HG03159 (cell line): Measurements from ENCODE around the gene ARNT2.

Experiments used
- ATAC-seq: cut with Tn5 transposase; IDR thresholded peaks from one replicate; pipeline ENCODE4 v1.9.1; 2021; ENCODE audit warnings: mild to moderate bottlenecking, moderate library complexity; ENCODE audit not compliant: unreplicated experiment

Gene ARNT2

DNA sequence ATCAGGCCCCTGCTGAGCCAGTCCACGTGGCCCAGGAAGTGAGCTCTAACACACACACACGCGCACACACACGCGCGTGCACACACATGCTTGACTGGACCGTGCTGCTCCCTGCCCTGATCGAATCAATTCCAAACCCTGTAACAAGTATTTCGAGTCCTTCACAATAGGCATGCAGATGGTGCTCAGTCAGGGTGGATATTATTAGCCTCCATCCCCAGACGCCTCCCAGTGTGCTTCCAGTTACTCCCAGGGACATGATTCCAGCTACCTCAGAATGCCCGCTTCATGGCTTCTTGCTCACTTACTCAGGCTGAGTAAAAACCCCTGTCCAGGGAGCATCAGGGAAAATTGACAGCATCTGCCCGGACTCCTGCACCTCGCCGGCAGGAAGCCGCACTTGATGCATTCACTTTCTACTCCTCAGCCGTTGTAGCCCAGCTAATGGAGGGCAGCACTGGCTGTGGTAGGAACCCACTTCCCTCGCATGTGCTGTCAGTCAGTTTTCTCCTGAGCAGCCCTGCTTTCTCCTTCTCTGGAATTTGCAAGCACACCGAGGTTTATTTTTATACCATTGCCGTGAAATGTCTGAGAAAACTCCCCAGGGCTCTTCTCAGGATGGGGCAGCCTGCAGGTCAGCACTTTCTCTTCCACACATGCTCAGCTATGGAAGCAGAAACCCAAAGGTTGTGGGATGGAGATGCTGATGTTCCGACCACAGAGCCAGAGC lies 164.9 kb downstream of the ARNT2 start:
- no peak for ATAC-seq

DNA sequence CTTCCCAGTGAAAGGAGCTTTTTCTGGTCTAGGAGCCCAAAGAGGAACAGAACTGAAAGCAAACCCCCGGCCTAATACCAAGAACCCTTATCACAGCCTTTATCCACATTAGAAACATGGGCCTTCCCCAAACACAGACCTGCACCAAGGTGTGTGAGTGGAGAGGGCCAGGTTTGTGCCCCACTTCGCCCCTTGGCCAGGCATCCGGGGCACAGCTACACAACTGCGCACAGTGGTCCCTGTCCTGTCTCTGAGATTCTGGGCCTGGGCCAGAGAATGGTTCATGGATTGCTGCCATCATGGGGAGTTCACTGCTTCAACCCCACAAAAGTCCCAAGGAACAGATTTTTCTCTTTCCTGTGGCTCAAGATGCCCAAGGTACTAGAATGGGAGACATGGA lies 165.5 kb downstream of the ARNT2 start:
- ATAC-seq, result no peak

DNA sequence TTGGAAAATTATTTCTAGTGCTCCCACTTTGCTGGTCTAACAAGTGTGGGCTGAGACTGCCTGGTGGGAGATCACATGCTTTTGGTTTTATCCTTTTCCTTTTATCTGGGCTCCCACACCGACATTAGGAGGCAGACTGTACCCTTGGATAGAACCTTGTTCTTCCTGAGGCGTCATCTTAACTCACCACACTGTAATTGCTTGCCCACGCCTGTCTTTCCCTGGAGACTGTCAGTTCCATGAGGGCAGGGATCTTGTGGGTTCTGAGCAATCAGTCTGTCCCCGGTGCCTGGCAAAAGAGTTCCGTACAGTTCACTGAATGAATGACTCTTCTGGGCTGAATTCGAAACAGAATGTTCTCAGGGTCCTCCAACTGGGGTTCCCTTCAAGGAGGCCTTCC lies 166.4 kb downstream of the ARNT2 start:
- ATAC-seq, result no peak

DNA sequence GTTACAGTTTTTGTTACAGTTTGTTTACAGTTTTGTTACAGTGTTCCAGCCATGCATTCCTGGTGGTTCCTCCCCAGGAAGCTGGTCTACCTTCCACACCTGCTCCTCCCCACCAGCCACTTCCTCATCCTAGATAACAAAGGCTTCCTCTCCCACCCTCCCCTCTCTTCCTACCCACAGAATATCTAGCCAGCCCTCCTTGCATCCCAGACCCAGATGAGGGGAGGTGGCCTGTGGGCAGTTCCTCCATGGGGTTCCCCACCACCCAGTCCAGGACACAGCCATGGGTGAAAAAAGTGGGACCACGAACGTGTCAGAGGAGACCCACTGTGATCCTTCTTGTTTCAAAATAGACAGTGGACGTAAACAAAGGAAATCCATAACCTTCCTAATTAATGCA lies 168.2 kb downstream of the ARNT2 start:
- ATAC-seq, result no peak

- no peak for ATAC-seq
These were observed 169.4 kb downstream of the ARNT2 start for GRCh38 chr15:80573606-80574005.

DNA sequence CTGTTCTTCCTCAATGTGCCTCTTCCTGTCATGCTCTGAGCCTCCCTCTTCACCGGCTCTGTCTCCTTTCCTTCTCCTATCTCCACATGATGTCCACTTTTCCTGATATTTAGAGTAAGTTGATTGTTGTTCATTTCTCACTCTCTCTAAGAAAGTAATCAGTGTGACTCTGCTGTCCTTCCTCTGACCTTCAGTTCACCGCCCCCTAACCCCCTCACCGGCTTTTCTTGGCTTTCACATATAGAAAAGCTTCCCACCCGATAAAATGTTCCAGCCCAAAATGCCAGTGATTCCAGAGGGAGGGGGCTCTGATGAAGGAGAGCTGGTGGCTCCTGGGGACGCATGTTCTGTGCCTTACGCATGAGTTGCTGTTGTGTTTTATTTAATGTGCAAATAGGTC lies 170.4 kb downstream of the ARNT2 start:
- ATAC-seq, result no peak

GRCh38 chr15:80576519-80577090 lies 172.4 kb downstream of the ARNT2 start:
- ATAC-seq, result no peak

GRCh38 chr15:80577552-80578205 lies 173.5 kb downstream of the ARNT2 start:
- ATAC-seq, result no peak

DNA sequence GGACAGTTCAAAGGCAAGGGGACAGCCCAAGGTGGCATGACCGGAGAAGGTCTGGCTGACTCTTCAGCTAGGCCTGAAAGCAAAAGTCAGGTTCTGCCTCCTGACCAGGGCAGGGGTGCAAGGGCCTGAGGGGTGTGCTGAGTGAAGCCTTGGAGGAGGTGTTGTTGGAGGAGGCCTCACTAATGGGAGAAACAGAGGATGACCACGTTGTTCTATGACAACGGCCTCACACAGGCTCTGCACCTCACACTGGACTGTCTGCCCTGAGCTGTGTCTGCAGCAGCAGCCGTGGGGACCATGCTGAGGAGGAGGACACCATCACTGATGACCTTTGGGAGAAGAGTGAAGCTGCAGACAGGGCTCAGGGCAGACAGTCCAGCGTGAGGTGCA lies 174.0 kb downstream of the ARNT2 start:
- no peak for ATAC-seq

DNA sequence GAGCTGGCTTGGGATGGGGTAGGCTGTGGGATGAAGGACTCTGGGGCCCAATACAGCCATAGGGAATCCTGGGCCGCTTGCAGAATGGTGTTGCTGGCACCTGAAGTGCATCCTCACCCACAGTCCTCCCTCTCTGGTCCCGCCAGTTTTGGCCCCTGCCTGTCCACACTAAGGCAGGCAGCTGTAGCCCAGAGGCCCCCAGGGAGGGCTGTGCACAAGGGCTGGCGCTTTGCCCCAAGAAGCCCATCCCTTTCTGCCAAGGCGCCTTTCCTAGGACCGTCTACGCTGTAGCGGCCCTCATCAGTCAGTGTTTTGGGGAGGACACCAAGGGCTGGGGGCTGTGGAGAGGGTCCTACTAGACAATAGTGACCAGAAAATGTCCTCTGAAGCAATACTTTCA lies 174.7 kb downstream of the ARNT2 start:
- no peak for ATAC-seq

GRCh38 chr15:80579611-80580010 lies 175.4 kb downstream of the ARNT2 start:
- no peak for ATAC-seq

- no peak for ATAC-seq
These were observed 175.9 kb downstream of the ARNT2 start for GRCh38 chr15:80580106-80580505.

DNA sequence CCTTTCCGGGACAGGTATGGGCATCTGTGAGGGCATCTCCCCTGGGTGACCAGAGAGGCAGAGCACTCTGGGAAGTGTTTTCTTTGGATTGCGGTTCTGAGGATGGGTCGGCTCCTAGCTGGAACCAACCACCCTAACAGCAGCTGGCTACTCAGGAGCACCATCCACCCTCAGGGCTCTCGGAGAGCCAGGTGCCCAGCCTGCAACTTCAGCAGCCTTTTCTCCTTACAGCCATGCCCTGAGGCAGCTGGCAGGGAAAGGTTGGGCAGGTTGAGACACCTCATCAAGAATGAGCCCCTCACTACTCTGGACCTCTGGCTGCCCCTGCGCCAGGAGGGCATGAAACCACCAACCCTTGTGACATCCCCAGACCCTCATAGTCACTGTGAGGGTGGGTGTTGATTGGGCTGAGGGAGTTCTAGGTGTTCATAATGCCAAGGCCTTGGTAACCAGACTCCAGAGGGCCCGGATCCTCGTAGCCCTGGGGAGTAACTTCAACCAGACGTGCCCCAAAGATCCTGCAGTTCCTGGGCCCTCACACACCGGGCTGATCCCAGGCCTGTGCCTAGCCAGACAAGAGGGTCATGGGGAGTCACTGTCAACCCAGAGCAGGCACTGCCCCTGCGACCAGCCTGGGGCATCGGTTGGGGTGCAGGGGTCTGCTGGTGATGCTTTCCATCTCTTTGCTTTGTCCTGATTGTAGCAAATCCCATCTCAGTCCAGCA lies 176.5 kb downstream of the ARNT2 start:
- no peak for ATAC-seq

DNA sequence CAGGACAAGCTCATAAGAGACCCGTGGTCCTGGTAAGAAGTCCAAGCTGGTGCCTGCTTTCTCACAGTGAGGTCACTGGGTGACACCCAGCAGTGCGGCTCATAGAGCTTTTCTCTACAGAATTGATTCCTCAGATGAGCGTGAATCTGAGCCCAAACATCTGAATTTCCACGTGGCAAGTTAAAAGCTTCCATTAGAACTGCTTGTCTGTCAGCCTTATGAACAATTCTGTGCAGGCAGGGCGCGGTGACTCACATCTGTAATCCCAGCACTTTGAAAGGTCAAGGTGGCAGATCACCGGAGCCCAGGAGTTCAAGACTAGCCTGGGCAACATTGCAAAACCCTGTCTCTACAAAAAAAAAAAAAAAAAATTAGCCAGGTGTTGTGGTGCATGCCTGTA lies 177.8 kb downstream of the ARNT2 start:
- ATAC-seq, result no peak

DNA sequence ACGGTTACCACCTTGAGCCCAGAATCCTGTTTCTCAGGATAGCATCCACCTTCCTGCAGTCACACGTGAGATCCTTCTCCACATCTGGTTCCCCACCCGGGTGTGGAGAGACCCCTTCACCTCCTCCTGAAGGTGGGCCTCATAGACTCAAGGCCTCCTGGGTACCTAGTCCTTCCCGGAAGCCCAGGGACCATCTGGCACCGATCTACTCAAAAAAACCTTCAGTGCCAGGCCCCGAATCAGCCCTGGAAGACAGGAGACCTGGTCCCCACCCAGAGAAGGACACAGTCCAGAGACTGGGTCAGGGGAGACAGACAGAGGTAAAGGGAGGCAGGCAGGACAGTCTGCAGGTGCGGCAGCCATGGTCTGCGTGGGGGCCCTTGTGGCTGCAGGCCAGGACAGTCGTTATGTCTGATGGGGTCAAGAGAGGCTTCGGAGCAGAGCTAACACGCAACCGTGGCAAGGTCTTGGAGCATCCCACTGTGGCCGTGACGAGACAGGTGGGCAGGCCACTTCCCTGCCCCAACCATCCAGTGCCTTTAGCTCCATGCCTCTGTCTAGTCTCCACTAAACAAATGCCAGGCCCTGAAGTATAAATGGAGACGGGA lies 178.7 kb downstream of the ARNT2 start:
- no peak for ATAC-seq

DNA sequence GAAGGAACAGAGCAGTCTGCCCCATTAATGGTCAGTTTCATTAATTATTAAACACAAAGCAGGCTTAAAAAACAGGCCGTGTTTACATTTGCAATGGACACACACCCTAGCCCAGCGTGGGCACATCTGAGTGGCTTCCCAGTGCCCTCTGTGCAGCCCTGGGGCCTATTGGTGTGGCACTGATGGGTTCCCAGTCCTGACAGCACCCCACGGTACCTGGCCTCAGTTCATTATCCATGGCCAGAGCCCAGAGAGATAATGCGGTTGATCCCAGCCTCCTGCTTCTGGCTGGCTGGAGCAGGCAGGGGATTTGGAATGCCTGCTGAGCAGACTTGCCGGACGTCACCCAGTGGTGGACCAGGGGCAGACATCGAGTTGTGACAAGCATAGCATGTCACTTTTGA lies 180.4 kb downstream of the ARNT2 start:
- no peak for ATAC-seq

DNA sequence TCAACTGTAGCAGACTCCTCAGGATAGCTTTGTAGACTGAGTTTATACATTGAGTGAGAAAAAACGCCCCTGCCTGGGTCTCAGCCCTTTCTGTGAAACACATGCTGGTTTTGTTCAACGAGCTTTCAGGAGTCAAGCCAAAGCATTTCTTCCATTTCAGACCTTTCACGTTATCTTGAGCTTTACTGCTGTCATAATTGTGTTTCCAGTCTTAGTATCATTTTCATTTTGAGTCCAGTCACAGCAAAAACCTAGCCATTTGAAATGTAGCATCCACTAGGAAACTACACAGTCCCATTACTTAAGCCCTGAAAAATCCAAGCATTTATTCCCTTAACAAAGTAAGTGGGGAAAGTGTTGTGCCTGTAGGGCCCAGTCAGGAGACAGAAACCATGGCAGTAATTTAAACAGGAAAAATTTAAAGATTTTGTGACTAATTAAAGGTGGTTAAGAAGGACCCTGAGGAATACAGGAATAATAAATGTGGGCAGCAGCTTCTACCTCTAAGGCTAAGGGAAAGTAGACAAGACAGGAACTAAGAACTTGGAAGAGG lies 180.9 kb downstream of the ARNT2 start:
- ATAC-seq, result no peak

DNA sequence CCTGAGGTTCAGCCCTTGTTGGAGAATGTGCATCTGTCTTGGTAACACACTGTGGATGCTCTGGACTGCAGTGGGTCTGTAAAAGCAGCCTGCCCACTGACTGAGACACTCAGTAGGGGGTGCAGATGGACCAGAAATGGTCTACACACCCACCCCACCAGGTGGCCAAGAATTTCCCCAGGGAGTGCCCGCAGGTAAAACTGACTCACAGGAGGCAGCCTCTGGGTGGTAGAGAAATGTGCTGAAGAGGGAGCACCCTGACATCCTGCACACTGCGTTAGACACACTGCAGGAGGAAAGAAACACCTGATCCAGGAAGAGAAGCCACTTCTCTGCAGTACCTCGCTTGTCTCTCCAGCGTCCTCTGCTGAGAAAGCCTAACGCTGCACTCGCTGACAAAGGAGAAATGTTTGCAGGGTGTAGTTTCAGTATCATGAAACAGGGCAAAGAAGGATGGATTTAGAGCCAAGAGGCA lies 181.4 kb downstream of the ARNT2 start:
- ATAC-seq, result no peak

GRCh38 chr15:80586161-80586560 lies 182.0 kb downstream of the ARNT2 start:
- no peak for ATAC-seq

- no peak for ATAC-seq
These were observed 182.8 kb downstream of the ARNT2 start for GRCh38 chr15:80587007-80587406.
